C4-2B (cell line): ENCODE data around the gene PDIK1L.

Experiments
- CTCF ChIP-seq: fragments of 450-650 bp; conservative IDR thresholded peaks from 2 replicates; pipeline ENCODE4 v1.5.1; 2017; ENCODE audit warnings: mild to moderate bottlenecking
- ZFX ChIP-seq: fragments of 450-650 bp; IDR thresholded peaks from 2 replicates; pipeline ENCODE4 v1.6.1; 2017

- no peak for TF ChIP-seq CTCF
- no peak for TF ChIP-seq ZFX
Observed at GRCh38 chr1:26112407-26112775, 767 bp downstream of the PDIK1L start.
